HG03520 (cell line): ENCODE results near the gene PATJ.
"Not testable (repeated sequence)": the region's sequence is repeated elsewhere in the genome, so short reads cannot be mapped to it uniquely, and the experiment has no call there.

Experiments used
- ATAC-seq: cut with Tn5 transposase; IDR thresholded peaks from one replicate; pipeline ENCODE4 v1.9.1; 2021; ENCODE audit warnings: mild to moderate bottlenecking, moderate library complexity; ENCODE audit not compliant: unreplicated experiment

The PATJ gene

GRCh38 chr1:61741711-61742619 lies at the start of gene PATJ:
Gene PATJ, plus strand, starts transcription at chr1:61742480. Its CDS starts 20,413 bp downstream, at chr1:61762893.
- peak; percentile 63 for ATAC-seq

DNA sequence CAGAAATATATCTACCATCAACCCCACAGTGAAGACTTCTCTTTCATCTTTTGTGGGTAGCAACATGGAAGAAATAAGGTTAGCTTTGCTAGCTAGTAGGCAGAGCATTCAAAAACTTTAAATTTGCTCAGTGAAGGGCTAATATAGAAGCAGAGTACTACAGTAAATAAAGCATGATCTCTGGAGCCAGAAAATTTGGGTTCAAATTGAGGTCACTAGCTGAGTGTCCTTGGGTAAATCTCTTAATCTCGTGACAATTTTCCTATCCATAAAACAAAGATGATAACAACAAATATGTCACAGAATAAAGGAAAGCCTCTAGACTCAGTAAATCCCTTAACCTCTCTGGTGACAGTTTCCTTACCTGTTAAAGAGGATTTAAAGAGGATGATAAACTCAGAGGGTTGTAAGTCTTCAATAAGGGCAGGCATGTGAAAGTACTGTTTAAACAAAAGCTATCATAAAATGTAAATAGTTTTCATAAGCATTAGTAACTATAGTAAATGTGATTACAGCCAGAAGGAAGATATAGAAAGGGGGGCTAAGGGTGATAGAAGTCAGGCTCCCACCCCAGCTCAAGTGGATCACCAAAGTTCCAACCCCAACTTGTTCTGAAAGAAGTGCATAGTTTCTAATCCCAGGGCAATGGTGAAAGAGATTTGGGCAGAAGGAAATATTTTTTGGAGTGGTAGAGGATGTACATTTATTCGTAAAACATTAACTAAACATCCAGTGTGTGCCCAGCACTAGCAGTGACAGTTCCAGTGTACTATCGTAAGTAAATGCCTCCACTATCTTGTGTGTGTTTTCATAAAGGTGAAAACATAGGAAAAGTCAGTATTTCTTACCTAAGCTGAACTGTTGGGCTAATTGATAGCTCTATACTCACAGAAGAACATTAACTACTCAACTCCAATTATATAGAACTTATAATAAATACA lies 42.1 kb upstream of the PATJ start:
- ATAC-seq: no peak

- ATAC-seq: no peak
Observed at GRCh38 chr1:61708953-61709907, 33.0 kb upstream of the PATJ start.

DNA sequence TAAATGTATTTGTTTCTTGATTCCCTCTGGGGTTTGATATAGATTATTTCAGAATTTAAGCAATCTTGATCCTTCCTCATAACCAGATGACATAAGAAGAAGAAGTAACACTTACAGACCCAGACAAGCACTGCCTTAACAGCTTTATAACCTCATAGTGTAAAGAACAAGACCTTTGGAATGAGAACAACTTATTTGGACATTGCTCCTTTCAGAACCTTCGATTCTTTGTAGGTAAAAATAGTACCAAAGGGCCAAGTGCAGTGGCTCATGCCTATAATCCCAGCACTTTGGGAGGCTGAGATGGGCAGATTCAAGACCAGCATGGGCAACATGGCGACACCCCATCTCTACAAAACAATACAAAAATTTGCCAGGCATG lies 32.4 kb upstream of the PATJ start:
- no peak for ATAC-seq

- ATAC-seq: not testable (repeated sequence)
Observed at GRCh38 chr1:61711257-61711656, 31.0 kb upstream of the PATJ start.

DNA sequence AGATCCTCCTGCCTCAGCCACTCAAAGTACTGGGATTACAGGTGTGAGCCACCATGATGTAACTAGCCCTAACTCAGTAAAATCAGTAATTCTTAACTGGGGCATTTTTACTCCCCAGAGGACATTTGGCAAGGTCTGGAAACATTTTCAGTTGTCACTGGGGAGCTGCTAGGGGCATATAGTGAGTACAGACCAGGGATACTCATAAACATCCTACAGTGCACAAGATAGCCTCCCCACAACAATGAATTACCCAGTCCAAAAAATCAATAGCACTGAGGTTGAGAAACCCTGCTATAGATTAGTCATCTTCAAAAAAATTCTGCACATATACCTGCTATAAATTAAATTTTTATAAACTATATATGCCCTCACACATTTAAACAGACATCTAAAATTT lies 30.3 kb upstream of the PATJ start:
- ATAC-seq: no peak

- not testable (repeated sequence) for ATAC-seq
Observed at GRCh38 chr1:61718996-61719663, 23.1 kb upstream of the PATJ start.

DNA sequence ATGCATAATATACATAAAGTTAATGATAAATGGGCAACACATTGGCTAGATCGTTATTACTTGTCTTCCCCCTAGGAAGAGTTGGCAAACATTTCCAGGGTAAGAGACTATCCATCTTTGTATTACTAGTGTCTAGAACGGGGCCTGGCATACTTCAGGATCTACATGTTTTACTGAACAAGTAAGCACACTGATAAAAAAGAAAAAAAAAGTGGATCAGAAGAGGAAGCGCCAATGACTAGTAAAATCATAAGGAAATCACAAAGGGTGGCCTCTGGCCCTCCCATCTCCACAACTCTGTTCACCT lies 17.8 kb upstream of the PATJ start:
- no peak for ATAC-seq

- peak; percentile 100 for ATAC-seq
Observed at GRCh38 chr1:61724813-61725694, 17.2 kb upstream of the PATJ start, which contains the start of gene TM2D1. Gene TM2D1, minus strand, starts transcription at chr1:61725141. Its CDS starts 21 bp downstream, at chr1:61725120.

DNA sequence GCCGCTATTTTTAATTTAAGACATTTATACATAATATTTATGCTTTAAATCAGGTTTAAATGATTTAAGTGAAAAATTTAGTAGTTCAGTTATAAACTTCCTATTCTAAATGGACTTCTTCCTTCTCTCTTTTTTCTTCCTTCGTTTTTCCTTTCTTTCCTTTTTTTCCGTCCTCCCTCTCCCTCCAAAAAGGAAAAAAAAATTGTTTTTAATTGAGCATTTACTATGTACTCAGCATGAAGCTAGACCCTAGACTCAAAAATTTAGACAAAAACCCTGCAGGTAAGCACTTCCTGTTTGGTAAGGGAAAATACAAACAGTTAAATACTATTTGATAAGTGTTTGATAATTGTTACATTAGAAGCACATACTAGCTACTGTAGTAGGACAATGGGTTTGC lies 14.7 kb upstream of the PATJ start:
- no peak for ATAC-seq

DNA sequence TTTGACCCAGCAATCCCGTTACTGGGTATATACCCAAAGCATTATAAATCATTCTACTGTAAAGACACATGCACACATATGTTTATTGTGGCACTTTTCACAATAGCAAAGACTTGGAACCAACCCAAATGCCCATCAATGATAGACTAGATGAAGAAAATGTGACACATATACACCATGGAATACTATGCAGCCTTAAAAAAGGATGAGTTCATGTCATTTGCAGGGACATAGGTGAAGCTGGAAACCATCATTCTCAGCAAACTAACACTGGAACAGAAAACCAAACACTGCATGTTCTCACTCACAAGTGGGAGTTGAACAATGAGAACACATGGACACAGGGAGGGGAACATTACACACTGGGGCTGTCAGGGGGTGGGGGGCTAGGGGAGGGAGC lies 11.6 kb upstream of the PATJ start:
- not testable (repeated sequence) for ATAC-seq

DNA sequence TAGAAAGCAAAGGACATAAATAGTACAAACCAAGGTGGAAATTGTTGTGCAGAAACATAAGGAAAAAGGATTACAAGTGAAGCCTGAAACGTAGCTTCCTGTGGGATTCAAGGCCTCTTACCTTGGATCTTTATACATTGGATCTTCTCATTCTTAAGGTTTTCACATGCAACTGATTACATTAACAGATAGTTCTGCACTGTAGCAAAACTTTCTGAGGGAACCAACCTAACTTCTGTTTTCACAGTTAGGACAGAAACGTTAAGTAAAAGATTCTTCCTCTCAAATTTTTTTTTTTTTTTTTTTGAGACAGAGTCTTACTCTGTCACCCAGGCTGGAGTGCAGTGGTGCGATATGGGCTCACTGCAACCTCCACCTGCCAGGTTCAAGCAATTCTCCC lies 9.6 kb upstream of the PATJ start:
- ATAC-seq: no peak

- no peak for ATAC-seq
Observed at GRCh38 chr1:61740751-61741700, 1.3 kb upstream of the PATJ start.

- peak; percentile 33 for ATAC-seq
Observed at GRCh38 chr1:61742620-61743430, 545 bp downstream of the PATJ start.

DNA sequence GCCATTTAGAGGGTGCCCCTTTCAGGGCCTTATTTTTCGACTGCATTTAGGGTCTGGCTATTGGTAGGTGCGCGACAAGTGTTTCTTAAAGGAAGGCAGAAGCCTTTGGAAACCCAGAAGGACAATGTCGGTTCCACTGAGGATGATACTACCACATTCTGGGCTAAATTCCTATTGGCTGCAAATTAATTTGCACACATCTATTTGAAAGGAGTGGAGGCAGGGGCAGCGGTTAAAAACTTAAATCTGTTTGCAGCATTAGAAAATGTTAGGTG lies 1.1 kb downstream of the PATJ start:
- no peak for ATAC-seq

GRCh38 chr1:61743716-61744580 lies 1.7 kb downstream of the PATJ start:
- no peak for ATAC-seq
